RWPE2 (cell line): ENCODE data around the gene SCD5.

Experiments
- ATAC-seq: fragments of 200-7000 bp; cut with Tn5 transposase; 3 replicates; pipeline ENCODE4 v1.9.1; 2021; ENCODE audit warnings: low read depth
- DNase-seq: peaks from one replicate; pipeline ENCODE4 v3.0.0-alpha.2; 2020; ENCODE audit warnings: low spot score
- H3K27ac ChIP-seq: fragments of 450-650 bp; 2 replicates; pipeline ENCODE4 v1.5.1; 2017; ENCODE audit warnings: mild to moderate bottlenecking; ENCODE audit not compliant: poor library complexity, severe bottlenecking
- H3K27me3 ChIP-seq: fragments of 250-450 bp; sonication (Bioruptor Pico); 2 replicates; pipeline ENCODE4 v1.5.1; 2021; ENCODE audit warnings: mild to moderate bottlenecking, moderate library complexity; ENCODE audit not compliant: insufficient read depth, poor library complexity, severe bottlenecking
- H3K36me3 ChIP-seq: fragments of 250-450 bp; sonication (Bioruptor Pico); 2 replicates; pipeline ENCODE4 v1.5.1; 2020; ENCODE audit warnings: low read depth, mild to moderate bottlenecking, moderate library complexity
- H3K4me1 ChIP-seq: fragments of 250-450 bp; sonication (Bioruptor Pico); 2 replicates; pipeline ENCODE4 v1.5.1; 2021; ENCODE audit warnings: mild to moderate bottlenecking, moderate library complexity; ENCODE audit not compliant: insufficient read depth, poor library complexity, severe bottlenecking
- H3K4me3 ChIP-seq: fragments of 250-450 bp; sonication (Bioruptor Pico); 2 replicates; pipeline ENCODE4 v1.5.1; 2021; ENCODE audit warnings: mild to moderate bottlenecking, moderate library complexity; ENCODE audit not compliant: severe bottlenecking
- H3K9me3 ChIP-seq: fragments of 250-450 bp; sonication (Bioruptor Pico); 2 replicates; pipeline ENCODE4 v1.5.1; 2021; ENCODE audit warnings: mild to moderate bottlenecking, moderate library complexity; ENCODE audit not compliant: severe bottlenecking
- CTCF ChIP-seq: fragments of 450-650 bp; IDR thresholded peaks from one replicate; pipeline ENCODE4 v1.5.1; 2017; ENCODE audit warnings: mild to moderate bottlenecking, moderate library complexity; ENCODE audit not compliant: poor library complexity, severe bottlenecking

The SCD5 gene

GRCh38 chr4:82623121-82623683 lies 175.4 kb downstream of the SCD5 start:
- Histone ChIP-seq H3K27me3 (no peaks in the 10 kb centered on the region), H3K27ac (no peak overlapping the region), H3K4me1 (no peaks in the 10 kb centered on the region), H3K36me3 (no peaks in the 10 kb centered on the region), H3K4me3 (no peak overlapping the region), H3K9me3 (no peaks in the 10 kb centered on the region)
- no peak for TF ChIP-seq CTCF
- ATAC-seq, result no peak
- DNase-seq, result no peak

GRCh38 chr4:82621251-82621650 lies 177.3 kb downstream of the SCD5 start:
- TF ChIP-seq CTCF, result no peak
- H3K4me1 ChIP-seq, result no peaks in the 10 kb centered on the region
- no peak overlapping the region for H3K4me3 ChIP-seq
- DNase-seq (no peak), ATAC-seq (no peak)
- no peaks in the 10 kb centered on the region for H3K9me3 ChIP-seq
- no peak overlapping the region for H3K27ac ChIP-seq
- no peaks in the 10 kb centered on the region for H3K27me3 ChIP-seq
- H3K36me3 ChIP-seq, result no peaks in the 10 kb centered on the region

- no peak for DNase-seq
- TF ChIP-seq CTCF, result no peak
- H3K36me3 ChIP-seq, result no peaks in the 10 kb centered on the region
- no peaks in the 10 kb centered on the region for H3K4me1 ChIP-seq
- ATAC-seq, result no peak
- no peaks in the 10 kb centered on the region for H3K9me3 ChIP-seq
- H3K27ac ChIP-seq, result no peak overlapping the region
- H3K4me3 ChIP-seq, result no peak overlapping the region
- H3K27me3 ChIP-seq, result no peaks in the 10 kb centered on the region
Measured at GRCh38 chr4:82620126-82620735, 178.4 kb downstream of the SCD5 start.

GRCh38 chr4:82618103-82618720 lies 180.4 kb downstream of the SCD5 start:
- no peaks in the 10 kb centered on the region for H3K27me3 ChIP-seq
- H3K4me3 ChIP-seq, result no peak overlapping the region
- no peak for TF ChIP-seq CTCF
- H3K9me3 ChIP-seq, result no peaks in the 10 kb centered on the region
- ATAC-seq (no peak), DNase-seq (no peak)
- no peak overlapping the region for H3K27ac ChIP-seq
- H3K36me3 ChIP-seq, result no peaks in the 10 kb centered on the region
- H3K4me1 ChIP-seq, result no peaks in the 10 kb centered on the region

- no peaks in the 10 kb centered on the region for H3K27me3 ChIP-seq
- no peak overlapping the region for H3K4me3 ChIP-seq
- no peak for TF ChIP-seq CTCF
- no peaks in the 10 kb centered on the region for H3K4me1 ChIP-seq
- ATAC-seq (no peak), DNase-seq (no peak)
- no peak overlapping the region for H3K27ac ChIP-seq
- no peaks in the 10 kb centered on the region for H3K36me3 ChIP-seq
- no peaks in the 10 kb centered on the region for H3K9me3 ChIP-seq
Measured at GRCh38 chr4:82614838-82615449, 183.7 kb downstream of the SCD5 start.
